Vagina (tissue), 2 donors: ENCODE results near the gene BFSP1. TPM values are rescaled to one million over a fixed set of nuclear protein-coding genes. Genes with fewer than 3 reads are reported as not detected.

Source experiments
- DNase-seq, 2 donors: peaks; one replicate each; pipeline ENCODE4 v3.0.0-alpha.2; 2017; ENCODE audit errors: extremely low spot score in 2 of 2
- H3K27ac ChIP-seq: fragments of 200-600 bp; sonication (generic); one replicate; pipeline ENCODE4 v1.5.1; 2019
- H3K27me3 ChIP-seq: fragments of 200-600 bp; sonication (generic); one replicate; pipeline ENCODE4 v1.5.1; 2019
- H3K36me3 ChIP-seq, 2 donors: fragments of 200-600 bp; sonication (generic); one replicate each; pipeline ENCODE4 v1.5.1; 2017 to 2019
- H3K4me1 ChIP-seq: fragments of 200-600 bp; sonication (generic); one replicate; pipeline ENCODE4 v1.5.1; 2019
- H3K4me3 ChIP-seq, 2 donors: fragments of 200-600 bp; sonication (generic); 1 replicate in 1 of 2; 2 replicates in 1 of 2; pipeline ENCODE4 v1.5.1; 2016 to 2019
- H3K9me3 ChIP-seq: fragments of 200-600 bp; sonication (generic); one replicate; pipeline ENCODE4 v1.5.1; 2019
- POLR2A ChIP-seq, 2 donors: fragments of 450-650 bp; IDR thresholded peaks; one replicate each; pipeline ENCODE4 v1.6.1; 2017; ENCODE audit warnings: antibody characterized with exemption in 2 of 2, mild to moderate bottlenecking in 2 of 2, moderate library complexity in 2 of 2
- POLR2AphosphoS5 ChIP-seq, 2 donors: sonication (generic); formaldehyde crosslinking; IDR thresholded peaks; one replicate each; pipeline ENCODE4 v1.9.0; 2017; ENCODE audit warnings: antibody characterized with exemption in 2 of 2, mild to moderate bottlenecking in 2 of 2, low read depth in 1 of 2; ENCODE audit not compliant: insufficient read depth in 1 of 2
- intact Hi-C: fragments of 100-400 bp; cut with DNase I; formaldehyde crosslinking; loops from one replicate; pipeline ENCODE4 v1.15.1; 2023
- total RNA-seq: library from RNA; depleted of rRNA; stranded (reverse); fragments of >200 nt; gene quantifications from one replicate; pipeline ENCODE4 v1.2.3, GENCODE V29; 2016
- TF ChIP-seq, protein P1 (sequence below), 3 experiments: fragments of 450-650 bp in 2 of 3; fragments of 200-600 bp in 1 of 3; sonication (generic) in 1 of 3; IDR thresholded peaks; one replicate each; pipeline ENCODE4 v1.5.1; 2017 to 2019; ENCODE audit warnings: antibody characterized with exemption in 3 of 3, mild to moderate bottlenecking in 2 of 3, moderate library complexity in 2 of 3

BFSP1 gene
- total RNA-seq, 1 donor from 2014 or later = 0.49 TPM

DNA sequence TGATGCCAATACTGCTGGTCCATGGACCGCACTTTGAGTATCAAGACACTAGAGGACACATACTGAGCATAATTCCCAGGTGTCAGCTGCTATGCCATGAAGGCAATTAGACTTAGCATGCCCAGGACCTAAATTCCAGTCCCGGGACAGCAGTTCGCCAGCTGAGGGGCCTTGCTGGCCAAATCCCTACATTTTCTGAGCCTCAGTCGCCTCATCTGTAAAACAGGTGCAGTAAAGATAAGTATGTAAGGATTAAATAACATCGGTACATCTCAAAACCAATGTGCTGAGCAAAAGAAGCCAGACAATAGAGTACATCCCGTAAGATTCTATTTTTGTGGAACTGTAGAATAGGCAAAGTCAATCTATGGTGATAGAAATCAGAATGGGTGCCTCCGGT, 1.0 kb downstream of the BFSP1 start:
- no peaks in the 10 kb centered on the region for H3K27me3 ChIP-seq
- peaks cover 20% of the 10 kb centered on the region for H3K4me1 ChIP-seq
- H3K9me3 ChIP-seq = no peaks in the 10 kb centered on the region
- intact Hi-C loops = loop anchor here (10.0 kb wide), 2 partner anchors 155 to 365 kb away; partner anchors contain the start of gene RRBP1
- no peak overlapping the region for H3K27ac ChIP-seq
- H3K36me3 ChIP-seq = no peaks in the 10 kb centered on the region
- DNase-seq = no peak
- H3K4me3 ChIP-seq = no peak overlapping the region
- TF ChIP-seq, protein P1, sequence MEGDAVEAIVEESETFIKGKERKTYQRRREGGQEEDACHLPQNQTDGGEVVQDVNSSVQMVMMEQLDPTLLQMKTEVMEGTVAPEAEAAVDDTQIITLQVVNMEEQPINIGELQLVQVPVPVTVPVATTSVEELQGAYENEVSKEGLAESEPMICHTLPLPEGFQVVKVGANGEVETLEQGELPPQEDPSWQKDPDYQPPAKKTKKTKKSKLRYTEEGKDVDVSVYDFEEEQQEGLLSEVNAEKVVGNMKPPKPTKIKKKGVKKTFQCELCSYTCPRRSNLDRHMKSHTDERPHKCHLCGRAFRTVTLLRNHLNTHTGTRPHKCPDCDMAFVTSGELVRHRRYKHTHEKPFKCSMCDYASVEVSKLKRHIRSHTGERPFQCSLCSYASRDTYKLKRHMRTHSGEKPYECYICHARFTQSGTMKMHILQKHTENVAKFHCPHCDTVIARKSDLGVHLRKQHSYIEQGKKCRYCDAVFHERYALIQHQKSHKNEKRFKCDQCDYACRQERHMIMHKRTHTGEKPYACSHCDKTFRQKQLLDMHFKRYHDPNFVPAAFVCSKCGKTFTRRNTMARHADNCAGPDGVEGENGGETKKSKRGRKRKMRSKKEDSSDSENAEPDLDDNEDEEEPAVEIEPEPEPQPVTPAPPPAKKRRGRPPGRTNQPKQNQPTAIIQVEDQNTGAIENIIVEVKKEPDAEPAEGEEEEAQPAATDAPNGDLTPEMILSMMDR (IDR thresholded peaks at IDR 0.05) = no peak
- TF ChIP-seq POLR2A (IDR thresholded peaks at IDR 0.05) = no peak

GRCh38 chr20:17529586-17529985, 1.6 kb downstream of the BFSP1 start:
- no peak overlapping the region for H3K4me3 ChIP-seq
- TF ChIP-seq POLR2A (IDR thresholded peaks at IDR 0.05) (no peak), POLR2AphosphoS5 (IDR thresholded peaks at IDR 0.05; ENCODE audit: insufficient read depth in 1 of 2, low read depth in 1 of 2) (no peak)
- TF ChIP-seq, protein P1 (IDR thresholded peaks at IDR 0.05) = no peak
- H3K36me3 ChIP-seq = no peaks in the 10 kb centered on the region
- H3K27me3 ChIP-seq = no peaks in the 10 kb centered on the region
- intact Hi-C loops = no loop called here
- H3K4me1 ChIP-seq = peaks cover 20% of the 10 kb centered on the region
- H3K27ac ChIP-seq = no peak overlapping the region
- DNase-seq = no peak
- no peaks in the 10 kb centered on the region for H3K9me3 ChIP-seq

DNA sequence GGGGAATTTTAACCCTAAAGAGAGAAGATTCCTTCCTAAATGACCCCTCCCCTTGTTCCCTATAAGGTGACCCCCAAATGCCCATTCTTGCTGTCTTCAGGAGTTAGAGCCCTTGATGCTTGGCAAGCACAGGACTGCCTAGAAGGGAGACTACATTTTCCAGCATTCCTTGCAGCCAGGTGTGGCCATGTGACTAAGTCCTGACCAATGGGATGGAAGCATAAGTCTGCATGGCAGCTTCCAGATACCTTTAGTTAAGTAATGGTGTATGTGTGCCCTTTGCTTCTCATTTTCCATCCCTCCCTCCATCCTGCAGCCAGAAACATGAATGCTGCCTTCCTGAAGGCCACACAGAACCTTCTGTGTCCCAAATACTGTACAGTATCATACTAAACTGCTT, 5.5 kb downstream of the BFSP1 start:
- intact Hi-C loops = no loop called here
- Histone ChIP-seq H3K27ac (no peak overlapping the region), H3K9me3 (no peaks in the 10 kb centered on the region), H3K4me3 (no peak overlapping the region), H3K36me3 (no peaks in the 10 kb centered on the region), H3K4me1 (peaks cover 2% of the 10 kb centered on the region), H3K27me3 (no peaks in the 10 kb centered on the region)
- TF ChIP-seq POLR2A (IDR thresholded peaks at IDR 0.05) (no peak), POLR2AphosphoS5 (IDR thresholded peaks at IDR 0.05; ENCODE audit: insufficient read depth in 1 of 2, low read depth in 1 of 2) (no peak)
- no peak for DNase-seq

- no peaks in the 10 kb centered on the region for H3K36me3 ChIP-seq
- H3K4me3 ChIP-seq = no peak overlapping the region
- H3K27me3 ChIP-seq = no peaks in the 10 kb centered on the region
- H3K4me1 ChIP-seq = no peaks in the 10 kb centered on the region
- TF ChIP-seq, protein P1 (IDR thresholded peaks at IDR 0.05) = no peak
- TF ChIP-seq POLR2AphosphoS5 (IDR thresholded peaks at IDR 0.05; ENCODE audit: insufficient read depth in 1 of 2, low read depth in 1 of 2) (no peak), POLR2A (IDR thresholded peaks at IDR 0.05) (no peak)
- H3K9me3 ChIP-seq = no peaks in the 10 kb centered on the region
- no peak overlapping the region for H3K27ac ChIP-seq
- intact Hi-C loops = no loop called here
- no peak for DNase-seq
These were observed 6.0 kb downstream of the BFSP1 start for GRCh38 chr20:17525132-17525531.

DNA sequence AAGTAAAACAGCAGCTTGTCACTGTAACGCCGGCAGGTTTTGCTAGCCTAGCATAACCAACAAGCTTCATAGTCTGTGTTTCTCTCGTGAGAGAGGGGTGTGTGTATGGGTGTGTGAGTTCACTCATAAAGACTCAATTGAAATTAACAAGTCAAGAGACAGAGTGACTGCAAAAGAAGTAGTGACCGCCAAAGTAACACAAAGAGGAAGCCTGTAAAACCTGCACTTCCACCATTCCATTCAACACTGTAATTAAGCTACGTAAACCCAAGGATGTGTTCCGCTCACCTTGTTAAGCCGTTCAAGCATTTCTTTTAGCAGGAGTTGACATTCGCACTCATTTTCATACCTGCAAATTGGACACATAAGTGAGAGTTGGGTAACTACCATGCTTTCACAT, 6.6 kb downstream of the BFSP1 start:
- TF ChIP-seq POLR2A (IDR thresholded peaks at IDR 0.05) = no peak
- TF ChIP-seq, protein P1 (IDR thresholded peaks at IDR 0.05) = no peak
- TF ChIP-seq POLR2AphosphoS5 (IDR thresholded peaks at IDR 0.05; ENCODE audit: insufficient read depth in 1 of 2, low read depth in 1 of 2) = no peak
- H3K4me1 ChIP-seq = no peaks in the 10 kb centered on the region
- no peaks in the 10 kb centered on the region for H3K9me3 ChIP-seq
- no peaks in the 10 kb centered on the region for H3K27me3 ChIP-seq
- DNase-seq = no peak
- H3K4me3 ChIP-seq = no peak overlapping the region
- H3K36me3 ChIP-seq = no peaks in the 10 kb centered on the region
- intact Hi-C loops = no loop called here
- H3K27ac ChIP-seq = no peak overlapping the region

- Histone ChIP-seq H3K27ac (no peak overlapping the region), H3K9me3 (no peaks in the 10 kb centered on the region), H3K4me3 (no peak overlapping the region), H3K27me3 (no peaks in the 10 kb centered on the region), H3K4me1 (no peaks in the 10 kb centered on the region), H3K36me3 (no peaks in the 10 kb centered on the region)
- no peak for TF ChIP-seq POLR2AphosphoS5 (IDR thresholded peaks at IDR 0.05; ENCODE audit: insufficient read depth in 1 of 2, low read depth in 1 of 2)
- TF ChIP-seq, protein P1 (IDR thresholded peaks at IDR 0.05) = no peak
- no peak for TF ChIP-seq POLR2A (IDR thresholded peaks at IDR 0.05)
- intact Hi-C loops = no loop called here
- DNase-seq = no peak
These were observed 7.9 kb downstream of the BFSP1 start for GRCh38 chr20:17523326-17523725.
